ENCODE data around the gene PRKN. TPM values are rescaled to one million over a fixed set of nuclear protein-coding genes. Genes with fewer than 3 reads are reported as not detected.
A peak's percentile ranks its signal among the peaks of the same experiment; 100 is the strongest.

Gene PRKN
- total RNA-seq, 1 experiment from 2014 or later: 2.0 TPM

GRCh38 chr6:161480421-161481155 lies 1247.0 kb downstream of the PRKN start:
- Histone ChIP-seq H4K5ac (ENCODE audit: insufficient read length, low read depth, low read length) (no peak overlapping the region), H2BK20ac (ENCODE audit: low read depth, low read length, poor library complexity, severe bottlenecking) (peak overlapping the region; percentile 33), H4K91ac (ENCODE audit: insufficient read length, low read depth, low read length) (no peak overlapping the region), H3K9me3 (ENCODE audit: control insufficient read depth, low read depth, low read length) (no peaks in the 10 kb centered on the region), H3K27ac (ENCODE audit: insufficient read length, low read depth, low read length) (no peak overlapping the region), H3K27me3 (ENCODE audit: insufficient read depth, low read length) (no peaks in the 10 kb centered on the region), H2BK12ac (ENCODE audit: insufficient read length, low read depth, low read length) (no peak overlapping the region), H2BK5ac (ENCODE audit: insufficient read length, low read length) (no peak overlapping the region), H4K20me1 (ENCODE audit: control insufficient read depth, insufficient read depth, insufficient read length) (no peaks in the 10 kb centered on the region), H2BK120ac (ENCODE audit: low read depth, low read length, poor library complexity, severe bottlenecking) (no peak overlapping the region), H3K14ac (ENCODE audit: insufficient read depth, low read length) (no peak overlapping the region), H2AK5ac (ENCODE audit: insufficient read length, low read length) (no peak overlapping the region), H4K8ac (replicated peaks; ENCODE audit: insufficient read length, low read depth, low read length) (no peak overlapping the region), H3K23me2 (ENCODE audit: insufficient read length, low read depth, low read length, poor library complexity, severe bottlenecking) (no peaks in the 10 kb centered on the region), H3K79me2 (ENCODE audit: insufficient read depth, low read length) (no peaks in the 10 kb centered on the region), H3T11ph (ENCODE audit: low read length) (no peak overlapping the region), H3K4me2 (ENCODE audit: insufficient read depth, insufficient read length, low read length) (no peak overlapping the region), H3K18ac (ENCODE audit: insufficient read length, low read depth, low read length) (no peak overlapping the region), H3K4me1 (ENCODE audit: insufficient read depth, low read length) (no peaks in the 10 kb centered on the region; the same call in 1 of the 2 replicates), H3K56ac (ENCODE audit: insufficient read length, low read depth, low read length) (no peak overlapping the region), H2BK15ac (ENCODE audit: low read depth, low read length) (no peak overlapping the region), H3K23ac (ENCODE audit: insufficient read length, low read depth, low read length) (no peak overlapping the region), H2AFZ (ENCODE audit: low read length) (no peak overlapping the region), H3K4ac (ENCODE audit: low read depth, low read length) (no peak overlapping the region), H3K9ac (ENCODE audit: extremely low read depth, insufficient read length, low read length) (no peak overlapping the region), H3K79me1 (ENCODE audit: insufficient read depth, low read depth, low read length, poor library complexity, severe bottlenecking) (no peaks in the 10 kb centered on the region)
- Mint-ChIP-seq H3K4me1 (peaks cover 5 to 10% of the 10 kb centered on the region in 2 experiments), H3K27ac (no peak overlapping the region), H3K27me3 (ENCODE audit: low read depth) (no peaks in the 10 kb centered on the region), H3K36me3 (ENCODE audit: insufficient read depth in 1 of 3, low read depth in 3 of 3) (no peaks in the 10 kb centered on the region; a peak in 1 of 7 replicates), H3K4me3 (no peak overlapping the region), H3K9me3 (no peaks in the 10 kb centered on the region)
- no CpG with 5 or more reads among the region's 12 CpGs for WGBS (ENCODE audit: extremely low coverage, insufficient read length, low lambda C conversion rate)
- DNase-seq: no peak
- no peak for TF ChIP-seq CTCF (conservative IDR thresholded peaks at IDR 0.05)
